SK-N-MC (cell line): ENCODE results near the gene ATG3.

ENCODE experiments used
- DNase-seq: peaks from one replicate; pipeline ENCODE4 v3.0.0-alpha.2; 2011; ENCODE audit warnings: low read depth, low spot score
- H3K27ac ChIP-seq: fragments of 200-600 bp; sonication (generic); 2 replicates; pipeline ENCODE4 v1.5.1; 2016; ENCODE audit warnings: mixed run types
- H3K36me3 ChIP-seq: fragments of 200-600 bp; sonication (generic); 2 replicates; pipeline ENCODE4 v1.6.1; 2017; ENCODE audit warnings: antibody characterized with exemption, low read length, mixed read lengths; ENCODE audit not compliant: insufficient read depth
- H3K4me3 ChIP-seq: fragments of 200-600 bp; sonication (generic); 2 replicates; pipeline ENCODE4 v1.5.1; 2016
- H3K9ac ChIP-seq: fragments of 200-600 bp; sonication (generic); 2 replicates; pipeline ENCODE4 v1.8.0; 2017; ENCODE audit warnings: mixed run types, mixed read lengths; ENCODE audit not compliant: insufficient read length
- H3K9me3 ChIP-seq: fragments of 200-600 bp; sonication (generic); 2 replicates; pipeline ENCODE4 v1.6.1; 2017; ENCODE audit warnings: low read depth, mild to moderate bottlenecking, antibody characterized with exemption, low read length, moderate library complexity, mixed read lengths
- EZH2 ChIP-seq: fragments of 200-600 bp; sonication (generic); IDR thresholded peaks from one replicate; pipeline ENCODE4 v1.6.1; 2017; ENCODE audit warnings: antibody characterized with exemption
- FOXP2 ChIP-seq: optimal IDR thresholded peaks from 2 replicates; pipeline ENCODE3; 2011; ENCODE audit warnings: mild to moderate bottlenecking, moderate library complexity; ENCODE audit not compliant: insufficient read depth; ENCODE audit errors: extremely low read length, control extremely low read depth
- POLR2AphosphoS5 ChIP-seq: IDR thresholded peaks from 2 replicates; pipeline ENCODE4 v1.6.1; 2012; ENCODE audit warnings: mild to moderate bottlenecking, low read depth, low read length, borderline replicate concordance

The ATG3 gene

GRCh38 chr3:112514527-112515128 lies 47.1 kb downstream of the ATG3 start:
- Histone ChIP-seq H3K27ac (no peak overlapping the region), H3K9me3 (no peaks in the 10 kb centered on the region), H3K4me3 (no peak overlapping the region), H3K9ac (no peak overlapping the region), H3K36me3 (no peaks in the 10 kb centered on the region)
- DNase-seq = no peak
- TF ChIP-seq EZH2 (no peak), POLR2AphosphoS5 (no peak), FOXP2 (no peak)

- no peaks in the 10 kb centered on the region for H3K9me3 ChIP-seq
- no peak for DNase-seq
- TF ChIP-seq POLR2AphosphoS5 (no peak), EZH2 (no peak), FOXP2 (no peak)
- H3K36me3 ChIP-seq = no peaks in the 10 kb centered on the region
- no peak overlapping the region for H3K9ac ChIP-seq
- H3K4me3 ChIP-seq = no peak overlapping the region
- H3K27ac ChIP-seq = no peak overlapping the region
These were observed 49.4 kb downstream of the ATG3 start for GRCh38 chr3:112512320-112512719.

- no peaks in the 10 kb centered on the region for H3K36me3 ChIP-seq
- no peak overlapping the region for H3K9ac ChIP-seq
- H3K4me3 ChIP-seq = no peak overlapping the region
- H3K27ac ChIP-seq = no peak overlapping the region
- no peaks in the 10 kb centered on the region for H3K9me3 ChIP-seq
- TF ChIP-seq FOXP2 = no peak
- TF ChIP-seq POLR2AphosphoS5 = no peak
- no peak for DNase-seq
These were observed 52.9 kb downstream of the ATG3 start for GRCh38 chr3:112508860-112509259.

GRCh38 chr3:112508261-112508660 lies 53.5 kb downstream of the ATG3 start:
- TF ChIP-seq POLR2AphosphoS5 (no peak), EZH2 (no peak), FOXP2 (no peak)
- no peaks in the 10 kb centered on the region for H3K36me3 ChIP-seq
- H3K9ac ChIP-seq = no peak overlapping the region
- H3K4me3 ChIP-seq = no peak overlapping the region
- DNase-seq = no peak
- H3K9me3 ChIP-seq = no peaks in the 10 kb centered on the region
- no peak overlapping the region for H3K27ac ChIP-seq

GRCh38 chr3:112505907-112506306 lies 55.9 kb downstream of the ATG3 start:
- no peak overlapping the region for H3K27ac ChIP-seq
- no peaks in the 10 kb centered on the region for H3K9me3 ChIP-seq
- DNase-seq = no peak
- TF ChIP-seq POLR2AphosphoS5 = no peak
- TF ChIP-seq EZH2 = no peak
- no peak for TF ChIP-seq FOXP2
- no peaks in the 10 kb centered on the region for H3K36me3 ChIP-seq
- H3K9ac ChIP-seq = no peak overlapping the region
- no peak overlapping the region for H3K4me3 ChIP-seq

- H3K36me3 ChIP-seq = no peaks in the 10 kb centered on the region
- DNase-seq = no peak
- H3K4me3 ChIP-seq = no peak overlapping the region
- no peak overlapping the region for H3K9ac ChIP-seq
- no peaks in the 10 kb centered on the region for H3K9me3 ChIP-seq
- no peak overlapping the region for H3K27ac ChIP-seq
- no peak for TF ChIP-seq EZH2
- no peak for TF ChIP-seq FOXP2
- no peak for TF ChIP-seq POLR2AphosphoS5
These were observed 57.6 kb downstream of the ATG3 start for GRCh38 chr3:112504123-112504522.

GRCh38 chr3:112503304-112503972 lies 58.3 kb downstream of the ATG3 start:
- no peak overlapping the region for H3K9ac ChIP-seq
- TF ChIP-seq FOXP2 (no peak), POLR2AphosphoS5 (no peak), EZH2 (no peak)
- no peak overlapping the region for H3K27ac ChIP-seq
- no peaks in the 10 kb centered on the region for H3K36me3 ChIP-seq
- H3K4me3 ChIP-seq = no peak overlapping the region
- H3K9me3 ChIP-seq = no peaks in the 10 kb centered on the region
- no peak for DNase-seq

- Histone ChIP-seq H3K27ac (no peak overlapping the region), H3K4me3 (no peak overlapping the region), H3K9ac (no peak overlapping the region), H3K9me3 (no peaks in the 10 kb centered on the region), H3K36me3 (no peaks in the 10 kb centered on the region)
- TF ChIP-seq POLR2AphosphoS5 (no peak), FOXP2 (no peak), EZH2 (no peak)
- no peak for DNase-seq
These were observed 61.1 kb downstream of the ATG3 start for GRCh38 chr3:112500621-112501020.
